Ureter (tissue), 1 donor: ENCODE data around the gene THUMPD1. TPM values are rescaled to one million over a fixed set of nuclear protein-coding genes. Genes with fewer than 3 reads are reported as not detected.
"Not testable (repeated sequence)": the region's sequence is repeated elsewhere in the genome, so short reads cannot be mapped to it uniquely, and the experiment has no call there.

Experiments used
- DNase-seq: peaks from one replicate; pipeline ENCODE4 v3.0.0-alpha.2; 2020; ENCODE audit warnings: low spot score
- total RNA-seq: library from RNA; stranded (reverse); gene quantifications from one replicate; pipeline ENCODE4 v1.2.4, GENCODE V29; 2023
- donor health status: DM: yes; HTN: yes; CAD: no.

Gene THUMPD1
- total RNA-seq, 1 donor from 2014 or later, result 46.9 TPM

DNA sequence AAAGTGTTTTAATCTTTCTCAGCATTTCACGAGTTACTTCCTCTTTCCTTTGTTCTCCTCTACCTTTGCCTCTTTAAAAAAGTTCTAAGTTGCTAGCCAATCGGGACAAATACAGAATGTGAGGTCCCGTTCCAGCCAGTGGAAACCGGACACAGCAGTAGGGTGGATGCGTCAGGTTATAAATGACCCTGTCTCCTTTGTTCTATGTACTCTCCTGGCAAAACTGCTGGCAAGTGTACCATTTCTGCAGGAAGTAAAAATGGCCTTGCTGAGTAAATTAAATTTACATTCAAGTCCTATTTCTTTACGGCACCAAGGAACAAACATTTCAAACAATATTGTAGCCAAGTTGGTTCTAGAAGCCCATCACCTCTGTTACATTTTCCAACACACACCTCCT, 47.5 kb downstream of the THUMPD1 start:
- DNase-seq, result not testable (repeated sequence)

DNA sequence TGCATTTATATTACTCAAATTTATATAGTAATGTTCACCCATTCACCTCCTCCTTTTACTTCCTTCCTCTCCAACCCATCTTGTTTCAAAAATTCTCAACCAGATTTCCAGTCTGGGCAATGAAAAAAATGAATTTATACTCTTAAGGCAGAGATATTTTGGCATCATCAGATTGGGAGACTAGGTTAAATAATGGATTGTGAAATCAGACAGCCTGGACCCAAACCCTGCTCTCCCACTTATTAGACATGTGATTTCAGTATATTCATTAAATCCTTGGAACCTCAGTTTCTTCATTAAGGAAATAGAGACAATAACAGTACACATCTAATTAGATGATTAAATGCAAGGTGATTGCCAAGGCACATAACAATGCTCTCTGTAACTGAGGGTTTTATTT, 52.0 kb downstream of the THUMPD1 start:
- DNase-seq, result no peak

DNA sequence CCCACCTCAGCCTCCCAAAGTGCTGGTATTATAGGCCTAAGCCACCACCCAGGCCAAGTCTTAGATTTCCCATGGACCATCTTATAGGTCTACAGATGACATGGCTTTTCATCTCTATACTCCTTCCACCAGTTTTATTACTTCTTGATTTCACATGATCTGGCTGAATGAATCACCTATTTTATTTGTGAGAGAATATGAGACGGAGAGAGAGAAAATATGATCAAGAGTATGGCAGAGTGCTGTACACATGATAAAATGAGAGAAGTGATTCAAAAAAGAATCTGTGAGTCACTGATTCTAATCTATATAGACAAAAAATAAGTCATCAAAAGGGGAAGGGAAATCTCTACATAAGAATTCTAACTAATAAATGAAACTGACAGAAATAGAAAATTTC, 57.8 kb downstream of the THUMPD1 start:
- DNase-seq, result no peak

Other genes starting within 250 kb of the THUMPD1 start
- gene ACSM2B, start 165.5 kb downstream of the THUMPD1 start, total RNA-seq, result not detected
- gene ACSM1, start 44.1 kb downstream of the THUMPD1 start, total RNA-seq, result 1.4 TPM
- gene ACSM3, start 22.2 kb upstream of the THUMPD1 start, total RNA-seq, result 30.6 TPM
- gene ERI2, start 64.7 kb upstream of the THUMPD1 start, total RNA-seq, result 24.2 TPM
- gene REXO5, start 64.7 kb upstream of the THUMPD1 start, total RNA-seq, result 2.4 TPM
- gene DCUN1D3, start 158.5 kb upstream of the THUMPD1 start, total RNA-seq, result 17.4 TPM
- gene LYRM1, start 159.0 kb upstream of the THUMPD1 start, total RNA-seq, result 40.3 TPM